GM21717 (cell line): ENCODE data around the gene ZBTB33.

Source experiments
- ATAC-seq: cut with Tn5 transposase; IDR thresholded peaks from one replicate; pipeline ENCODE4 v1.9.1; 2021; ENCODE audit warnings: mild to moderate bottlenecking, moderate library complexity; ENCODE audit not compliant: unreplicated experiment

The ZBTB33 gene

DNA sequence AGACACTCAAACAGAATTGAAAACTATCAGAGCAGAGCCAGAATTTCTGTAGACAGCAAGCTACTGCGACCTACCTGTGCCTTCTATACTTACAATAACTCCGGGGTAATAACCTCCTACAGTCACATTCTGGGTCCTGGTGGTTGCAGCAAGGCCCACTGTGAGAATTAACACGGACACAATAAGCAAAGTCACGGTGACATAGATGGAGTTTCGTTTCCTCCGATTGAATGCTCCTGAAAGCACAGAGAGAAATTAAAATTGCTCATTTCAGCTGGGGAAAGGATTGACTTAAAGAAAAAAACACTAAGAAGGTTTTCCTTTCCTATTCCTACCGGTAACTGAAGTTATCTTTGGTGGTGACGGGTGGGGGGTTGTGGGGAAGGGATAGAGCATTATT is 53.6 kb downstream of the ZBTB33 start:
- no peak for ATAC-seq

DNA sequence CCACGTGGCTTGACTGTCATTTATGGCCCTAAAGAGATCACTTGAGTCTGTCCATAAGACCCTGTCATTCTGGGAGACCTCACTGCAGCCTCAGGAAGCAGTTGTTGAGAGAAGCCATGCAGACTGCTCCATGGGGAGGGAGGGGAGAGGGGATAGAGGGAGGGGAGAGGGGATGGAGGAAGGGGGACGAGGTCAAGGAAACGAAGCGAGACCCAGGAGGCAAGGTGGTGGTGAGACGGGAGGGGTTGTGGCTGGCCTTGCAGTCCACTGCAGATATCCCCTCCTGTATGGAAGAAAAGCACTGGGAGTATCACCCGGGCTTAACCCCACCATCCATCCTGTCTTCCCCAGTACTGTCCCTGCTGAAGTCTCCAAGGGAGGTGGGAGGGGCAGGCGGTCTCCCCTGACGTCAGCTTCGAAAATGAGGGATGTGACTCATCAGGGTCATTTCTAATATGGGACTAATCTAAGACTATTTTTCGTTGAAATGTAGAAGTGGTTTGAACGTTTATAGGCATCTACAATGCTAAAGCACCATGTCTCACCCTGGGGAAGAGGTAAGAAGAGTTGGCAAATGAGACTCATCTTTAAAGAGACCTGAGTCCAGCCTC is 55.0 kb downstream of the ZBTB33 start:
- ATAC-seq, result no peak

DNA sequence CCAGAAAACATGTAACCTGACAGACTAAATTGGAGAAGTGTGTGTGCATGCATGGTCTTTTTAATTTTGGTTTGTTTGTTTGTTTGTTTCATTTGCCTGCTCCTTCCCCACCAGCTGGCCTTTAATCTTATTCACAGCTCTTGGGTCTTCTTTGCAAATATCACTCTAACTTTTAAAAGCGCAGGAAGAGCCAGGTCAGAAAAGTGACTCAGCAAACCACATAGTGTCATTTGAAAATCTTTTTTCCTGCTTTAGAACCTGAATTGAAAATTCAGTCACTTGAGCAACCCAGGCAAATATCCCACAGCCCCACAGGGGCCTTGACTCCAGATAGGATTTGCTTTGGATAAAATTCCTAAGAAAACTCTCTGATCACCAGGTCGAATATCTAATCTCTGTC is 56.0 kb downstream of the ZBTB33 start:
- ATAC-seq, result no peak
